ENCODE results near the gene C10orf67. TPM values are rescaled to one million over a fixed set of nuclear protein-coding genes. Genes with fewer than 3 reads are reported as not detected.
"Not testable (repeated sequence)": the region's sequence is repeated elsewhere in the genome, so short reads cannot be mapped to it uniquely, and the experiment has no call there.

The C10orf67 gene
- total RNA-seq (2021) (0.13 and 0.50 TPM in 2 replicates), Bru-seq, nascent RNA (percentile 21 among the genes with signal in this experiment), BruChase-seq, experiment 1, labeled RNA remaining after a 2-hour chase (percentile 19 among the genes with signal in this experiment), BruChase-seq, experiment 2, labeled RNA remaining after a 6-hour chase (percentile 18 among the genes with signal in this experiment)
- long read RNA-seq, partial matches to known transcripts, result 0 of 2 reads
- long read RNA-seq, other reads (novel, unspliced or antisense), result 1 of 2 reads

DNA sequence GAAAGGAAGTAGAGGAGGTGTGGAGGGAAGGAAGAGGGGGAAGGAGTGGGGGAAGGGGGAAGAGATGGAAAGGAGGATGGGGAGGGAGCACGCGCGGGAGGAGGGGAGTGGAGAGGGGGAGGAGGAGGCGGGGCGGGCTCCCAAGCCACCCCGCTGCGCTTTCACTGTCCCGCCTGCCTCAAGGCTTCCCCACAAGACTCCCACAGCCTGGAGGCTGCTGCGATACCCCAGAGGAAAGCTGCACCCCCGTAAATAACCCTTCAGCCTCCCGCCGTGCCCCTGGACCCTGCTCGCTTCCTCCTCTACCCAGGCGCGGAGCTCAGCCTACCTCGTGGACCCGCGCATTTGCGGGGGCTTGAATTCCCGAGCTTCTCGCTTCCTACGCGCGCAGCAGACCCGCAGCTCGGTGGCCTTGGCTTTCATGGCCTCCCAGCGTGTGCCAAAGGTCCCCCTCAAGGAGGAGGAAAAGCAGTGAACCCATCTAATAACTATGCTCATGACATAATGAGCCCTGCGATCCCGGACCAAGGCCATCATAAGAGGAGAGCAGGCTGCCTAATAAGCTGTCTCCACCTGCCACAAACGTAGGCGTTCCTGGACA, at the start of gene C10orf67:
C10orf67 (minus strand) TSS at position 557 of the 601 bp plus-strand sequence; CDS start at position 534, 23 bp downstream.
- TSS peak; percentile 77 for BruUV-seq (replicated peaks)
- Histone ChIP-seq H3K27ac (ENCODE audit: low read depth, low read length, poor library complexity, severe bottlenecking) (peak within 1 kb of the TSS; percentile 79), H3K27me3 (replicated peaks; ENCODE audit: insufficient read depth, low read depth, low read length, poor library complexity) (no peaks in the 10 kb centered on the region), H3K9me3 (ENCODE audit: low read depth, low read length, poor library complexity, severe bottlenecking) (no peaks in the 10 kb centered on the region), H3K4me3 (ENCODE audit: low read depth, low read length, poor library complexity, severe bottlenecking) (peak within 1 kb of the TSS; percentile 60), H3K36me3 (ENCODE audit: insufficient read depth, low read length, poor library complexity, severe bottlenecking) (no peaks in the 10 kb centered on the region), H3K4me1 (ENCODE audit: insufficient read depth, low read length, poor library complexity, severe bottlenecking) (peaks cover 58% of the 10 kb centered on the region)
- ChIA-PET CTCF (no interaction called here), POLR2A (ENCODE audit: low non-redundant PET) (no interaction called here)
- no peak for TF ChIP-seq EZH2 (IDR thresholded peaks at IDR 0.05; ENCODE audit: borderline replicate concordance, low read depth, low read length, poor library complexity, severe bottlenecking)
- TF ChIP-seq, protein P1, sequence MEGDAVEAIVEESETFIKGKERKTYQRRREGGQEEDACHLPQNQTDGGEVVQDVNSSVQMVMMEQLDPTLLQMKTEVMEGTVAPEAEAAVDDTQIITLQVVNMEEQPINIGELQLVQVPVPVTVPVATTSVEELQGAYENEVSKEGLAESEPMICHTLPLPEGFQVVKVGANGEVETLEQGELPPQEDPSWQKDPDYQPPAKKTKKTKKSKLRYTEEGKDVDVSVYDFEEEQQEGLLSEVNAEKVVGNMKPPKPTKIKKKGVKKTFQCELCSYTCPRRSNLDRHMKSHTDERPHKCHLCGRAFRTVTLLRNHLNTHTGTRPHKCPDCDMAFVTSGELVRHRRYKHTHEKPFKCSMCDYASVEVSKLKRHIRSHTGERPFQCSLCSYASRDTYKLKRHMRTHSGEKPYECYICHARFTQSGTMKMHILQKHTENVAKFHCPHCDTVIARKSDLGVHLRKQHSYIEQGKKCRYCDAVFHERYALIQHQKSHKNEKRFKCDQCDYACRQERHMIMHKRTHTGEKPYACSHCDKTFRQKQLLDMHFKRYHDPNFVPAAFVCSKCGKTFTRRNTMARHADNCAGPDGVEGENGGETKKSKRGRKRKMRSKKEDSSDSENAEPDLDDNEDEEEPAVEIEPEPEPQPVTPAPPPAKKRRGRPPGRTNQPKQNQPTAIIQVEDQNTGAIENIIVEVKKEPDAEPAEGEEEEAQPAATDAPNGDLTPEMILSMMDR (conservative IDR thresholded peaks at IDR 0.05; ENCODE audit: low read depth, low read length), result no peak
- intact Hi-C loops (cut with micrococcal nuclease; ENCODE audit: unreplicated experiment), result no loop called here
- DNase-seq (ENCODE audit: low spot score), result peak; percentile 81

DNA sequence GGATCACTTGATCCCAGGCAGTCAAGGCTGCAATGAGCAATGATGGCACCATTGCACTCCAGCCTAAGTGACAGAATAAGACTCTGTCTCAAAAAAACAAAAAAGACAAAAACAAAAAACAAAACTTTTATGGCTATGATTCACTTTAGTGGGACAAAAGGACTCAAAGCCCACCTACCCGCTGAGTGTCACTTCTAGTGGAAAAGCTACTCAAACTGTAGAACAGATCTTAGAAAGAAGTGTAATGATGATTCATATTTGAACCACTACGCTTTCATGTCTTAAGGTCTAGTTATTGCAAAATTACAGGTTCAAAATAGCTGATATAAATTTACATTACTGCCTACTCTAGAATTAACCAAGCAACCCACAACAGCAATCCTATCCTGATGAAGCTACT, 47.2 kb upstream of the C10orf67 start:
- POLR2A ChIA-PET (ENCODE audit: low non-redundant PET), result no interaction called here
- CTCF ChIA-PET, result no interaction called here
- intact Hi-C loops (cut with micrococcal nuclease; ENCODE audit: unreplicated experiment), result no loop called here

DNA sequence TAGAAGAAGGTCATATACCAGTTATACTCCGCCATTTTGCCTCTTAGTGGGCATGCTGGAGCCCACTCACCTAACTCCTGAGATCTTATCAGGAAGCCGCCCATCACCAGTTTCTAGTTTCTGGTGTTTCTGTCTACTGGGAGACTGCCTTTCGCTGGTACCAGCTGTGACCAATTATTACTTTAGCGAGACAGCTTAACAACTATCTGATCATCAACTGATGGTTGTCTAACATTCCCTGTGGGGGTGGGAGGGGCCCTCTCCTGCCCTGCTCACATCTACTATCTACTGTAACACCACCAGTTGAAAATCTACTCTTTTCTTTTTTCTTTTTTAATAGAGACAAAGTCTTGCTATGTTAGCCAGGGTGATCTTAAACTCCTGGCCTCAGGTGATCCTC, 46.2 kb upstream of the C10orf67 start:
- POLR2A ChIA-PET (ENCODE audit: low non-redundant PET), result no interaction called here
- no peak overlapping the region for H3K27ac ChIP-seq (ENCODE audit: low read depth, low read length, poor library complexity, severe bottlenecking)
- no peaks in the 10 kb centered on the region for H3K27me3 ChIP-seq (replicated peaks; ENCODE audit: insufficient read depth, low read depth, low read length, poor library complexity)
- no peak for DNase-seq (ENCODE audit: low spot score)
- no peaks in the 10 kb centered on the region for H3K4me1 ChIP-seq (ENCODE audit: insufficient read depth, low read length, poor library complexity, severe bottlenecking)
- CTCF ChIA-PET, result no interaction called here
- TF ChIP-seq, protein P1 (conservative IDR thresholded peaks at IDR 0.05; ENCODE audit: low read depth, low read length), result no peak
- no peak for TF ChIP-seq EZH2 (IDR thresholded peaks at IDR 0.05; ENCODE audit: borderline replicate concordance, low read depth, low read length, poor library complexity, severe bottlenecking)
- BruUV-seq (replicated peaks), result no TSS peak
- intact Hi-C loops (cut with micrococcal nuclease; ENCODE audit: unreplicated experiment), result no loop called here
- H3K36me3 ChIP-seq (ENCODE audit: insufficient read depth, low read length, poor library complexity, severe bottlenecking), result no peaks in the 10 kb centered on the region
- no peak overlapping the region for H3K4me3 ChIP-seq (ENCODE audit: low read depth, low read length, poor library complexity, severe bottlenecking)
- H3K9me3 ChIP-seq (ENCODE audit: low read depth, low read length, poor library complexity, severe bottlenecking), result no peaks in the 10 kb centered on the region

More for the DNA sequence above, 47.2 kb upstream of the C10orf67 start:
- no peaks in the 10 kb centered on the region for H3K36me3 ChIP-seq (ENCODE audit: insufficient read depth, low read length, poor library complexity, severe bottlenecking)
- no peak overlapping the region for H3K4me3 ChIP-seq (ENCODE audit: low read depth, low read length, poor library complexity, severe bottlenecking)
- TF ChIP-seq, protein P1 (conservative IDR thresholded peaks at IDR 0.05; ENCODE audit: low read depth, low read length), result no peak
- TF ChIP-seq EZH2 (IDR thresholded peaks at IDR 0.05; ENCODE audit: borderline replicate concordance, low read depth, low read length, poor library complexity, severe bottlenecking), result no peak
- no peak for DNase-seq (ENCODE audit: low spot score)
- no peaks in the 10 kb centered on the region for H3K4me1 ChIP-seq (ENCODE audit: insufficient read depth, low read length, poor library complexity, severe bottlenecking)
- no peaks in the 10 kb centered on the region for H3K27me3 ChIP-seq (replicated peaks; ENCODE audit: insufficient read depth, low read depth, low read length, poor library complexity)
- BruUV-seq (replicated peaks), result no TSS peak
- no peak overlapping the region for H3K27ac ChIP-seq (ENCODE audit: low read depth, low read length, poor library complexity, severe bottlenecking)
- H3K9me3 ChIP-seq (ENCODE audit: low read depth, low read length, poor library complexity, severe bottlenecking), result no peaks in the 10 kb centered on the region

DNA sequence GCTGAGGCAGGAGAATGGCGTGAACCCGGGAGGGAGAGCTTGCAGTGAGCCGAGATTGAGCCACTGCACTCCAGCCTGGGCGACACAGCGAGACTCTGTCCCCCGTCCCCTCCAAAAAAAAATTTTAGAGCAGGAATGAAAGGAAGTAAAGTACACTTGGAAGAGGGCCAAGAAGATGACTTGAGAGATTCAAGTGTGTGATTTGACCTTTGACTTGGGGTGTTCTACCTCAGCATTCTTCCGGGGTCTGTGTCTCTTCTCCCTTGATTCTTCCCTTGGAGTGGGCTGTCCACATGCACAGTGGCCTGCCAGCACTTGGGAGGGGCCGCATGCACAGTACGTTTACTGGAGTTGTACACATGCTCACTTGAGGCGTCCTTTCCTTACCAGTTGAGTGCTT, 45.8 kb upstream of the C10orf67 start:
- POLR2A ChIA-PET (ENCODE audit: low non-redundant PET); H3K27me3 ChIP-seq (replicated peaks; ENCODE audit: insufficient read depth, low read depth, low read length, poor library complexity); H3K4me1 ChIP-seq (ENCODE audit: insufficient read depth, low read length, poor library complexity, severe bottlenecking); H3K9me3 ChIP-seq (ENCODE audit: low read depth, low read length, poor library complexity, severe bottlenecking); H3K36me3 ChIP-seq (ENCODE audit: insufficient read depth, low read length, poor library complexity, severe bottlenecking); H3K4me3 ChIP-seq (ENCODE audit: low read depth, low read length, poor library complexity, severe bottlenecking); BruUV-seq (replicated peaks); CTCF ChIA-PET; DNase-seq (ENCODE audit: low spot score); intact Hi-C loops (cut with micrococcal nuclease; ENCODE audit: unreplicated experiment); H3K27ac ChIP-seq (ENCODE audit: low read depth, low read length, poor library complexity, severe bottlenecking): not testable (repeated sequence)

DNA sequence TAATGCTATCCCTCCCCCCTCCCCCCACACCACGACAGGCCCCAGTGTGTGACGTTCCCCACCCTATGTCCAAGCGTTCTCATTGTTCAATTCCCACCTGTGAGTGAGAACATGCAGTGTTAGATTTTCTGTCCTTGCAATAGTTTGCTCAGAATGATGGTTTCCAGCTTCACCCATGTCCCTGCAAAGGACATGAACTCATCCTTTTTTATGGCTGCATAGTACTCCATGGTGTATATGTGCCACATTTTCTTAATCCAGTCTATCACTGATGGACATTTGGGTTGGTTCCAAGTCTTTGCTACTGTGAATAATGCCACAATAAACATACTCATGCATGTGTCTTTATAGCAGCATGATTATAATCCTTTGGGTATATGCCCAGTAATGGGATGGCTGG, 42.9 kb upstream of the C10orf67 start:
- H3K4me1 ChIP-seq (ENCODE audit: insufficient read depth, low read length, poor library complexity, severe bottlenecking); POLR2A ChIA-PET (ENCODE audit: low non-redundant PET); intact Hi-C loops (cut with micrococcal nuclease; ENCODE audit: unreplicated experiment); H3K36me3 ChIP-seq (ENCODE audit: insufficient read depth, low read length, poor library complexity, severe bottlenecking); H3K4me3 ChIP-seq (ENCODE audit: low read depth, low read length, poor library complexity, severe bottlenecking); H3K27ac ChIP-seq (ENCODE audit: low read depth, low read length, poor library complexity, severe bottlenecking); H3K9me3 ChIP-seq (ENCODE audit: low read depth, low read length, poor library complexity, severe bottlenecking); DNase-seq (ENCODE audit: low spot score); H3K27me3 ChIP-seq (replicated peaks; ENCODE audit: insufficient read depth, low read depth, low read length, poor library complexity); BruUV-seq (replicated peaks); CTCF ChIA-PET: not testable (repeated sequence)

Data from A673 (cell line).